ENCODE results near the gene USP24. TPM values are rescaled to one million over a fixed set of nuclear protein-coding genes. Genes with fewer than 3 reads are reported as not detected.

The USP24 gene
- total RNA-seq, 1 donor from 2014 or later: 58.1 TPM

DNA sequence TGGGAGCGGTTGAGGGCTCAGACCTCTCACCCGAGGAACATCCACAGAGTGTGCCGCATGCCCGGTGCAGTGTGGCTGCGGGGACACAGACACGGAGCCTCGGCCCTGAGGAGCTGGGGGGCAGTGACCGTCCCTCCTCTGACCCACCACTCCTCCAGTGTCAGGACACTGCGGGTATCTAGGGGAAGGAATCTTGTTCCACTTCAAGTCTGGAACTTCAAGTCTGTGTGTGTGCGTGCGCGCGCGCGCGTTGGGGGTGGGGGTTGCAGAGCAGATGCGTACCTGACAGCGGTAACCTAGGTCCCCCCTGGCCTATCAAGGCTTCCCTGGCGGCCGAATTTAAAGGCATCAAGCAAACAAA, 158.6 kb downstream of the USP24 start:
- no peak overlapping the region for H3K27ac Mint-ChIP-seq
- peaks cover 1% of the 10 kb centered on the region for H3K27me3 Mint-ChIP-seq (ENCODE audit: low read depth)
- H3K4me3 Mint-ChIP-seq: no peak overlapping the region
- TF ChIP-seq, protein P1, sequence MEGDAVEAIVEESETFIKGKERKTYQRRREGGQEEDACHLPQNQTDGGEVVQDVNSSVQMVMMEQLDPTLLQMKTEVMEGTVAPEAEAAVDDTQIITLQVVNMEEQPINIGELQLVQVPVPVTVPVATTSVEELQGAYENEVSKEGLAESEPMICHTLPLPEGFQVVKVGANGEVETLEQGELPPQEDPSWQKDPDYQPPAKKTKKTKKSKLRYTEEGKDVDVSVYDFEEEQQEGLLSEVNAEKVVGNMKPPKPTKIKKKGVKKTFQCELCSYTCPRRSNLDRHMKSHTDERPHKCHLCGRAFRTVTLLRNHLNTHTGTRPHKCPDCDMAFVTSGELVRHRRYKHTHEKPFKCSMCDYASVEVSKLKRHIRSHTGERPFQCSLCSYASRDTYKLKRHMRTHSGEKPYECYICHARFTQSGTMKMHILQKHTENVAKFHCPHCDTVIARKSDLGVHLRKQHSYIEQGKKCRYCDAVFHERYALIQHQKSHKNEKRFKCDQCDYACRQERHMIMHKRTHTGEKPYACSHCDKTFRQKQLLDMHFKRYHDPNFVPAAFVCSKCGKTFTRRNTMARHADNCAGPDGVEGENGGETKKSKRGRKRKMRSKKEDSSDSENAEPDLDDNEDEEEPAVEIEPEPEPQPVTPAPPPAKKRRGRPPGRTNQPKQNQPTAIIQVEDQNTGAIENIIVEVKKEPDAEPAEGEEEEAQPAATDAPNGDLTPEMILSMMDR (IDR thresholded peaks at IDR 0.05; ENCODE audit: unreplicated experiment): no peak
- H3K4me1 Mint-ChIP-seq: no peaks in the 10 kb centered on the region
- no peaks in the 10 kb centered on the region for H3K36me3 Mint-ChIP-seq
- no peaks in the 10 kb centered on the region for H3K9me3 Mint-ChIP-seq
- no peak for DNase-seq (ENCODE audit: low spot score in 2 of 2, unreplicated experiment in 2 of 2)

DNA sequence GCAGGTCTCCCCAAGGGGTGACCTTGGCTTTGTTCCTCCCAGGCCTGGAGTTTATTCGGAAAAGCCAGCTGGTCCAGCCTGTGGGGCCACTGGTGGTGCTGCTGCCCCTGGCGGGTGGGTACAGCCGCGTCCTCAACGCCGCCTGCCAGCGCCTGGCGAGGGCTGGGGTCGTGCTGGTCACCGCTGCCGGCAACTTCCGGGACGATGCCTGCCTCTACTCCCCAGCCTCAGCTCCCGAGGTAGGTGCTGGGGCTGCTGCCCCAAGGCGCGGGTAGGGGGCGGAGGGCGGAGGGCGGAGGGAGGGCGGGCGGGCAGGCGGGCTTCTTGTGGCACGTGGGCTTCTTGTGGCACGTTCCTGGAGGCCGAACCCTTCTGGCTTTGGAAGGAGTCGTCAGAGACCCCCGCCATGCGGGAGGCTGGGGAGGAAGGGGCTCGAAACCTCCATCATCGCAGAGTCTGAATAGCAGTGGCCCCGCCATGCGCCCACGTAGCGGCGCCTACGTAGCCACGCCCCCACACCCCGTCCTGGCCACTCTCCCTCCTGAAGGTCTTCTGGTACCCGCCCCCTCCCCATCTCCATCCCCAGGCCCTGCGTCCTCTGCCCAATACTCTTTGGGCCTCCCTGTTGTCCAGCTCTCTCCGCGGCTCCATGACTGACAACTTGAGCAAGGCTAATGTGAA, 159.1 kb downstream of the USP24 start:
- H3K4me1 Mint-ChIP-seq: no peaks in the 10 kb centered on the region
- H3K27ac Mint-ChIP-seq: no peak overlapping the region
- no peak overlapping the region for H3K4me3 Mint-ChIP-seq
- DNase-seq (ENCODE audit: low spot score in 2 of 2, unreplicated experiment in 2 of 2): no peak
- TF ChIP-seq, protein P1 (IDR thresholded peaks at IDR 0.05; ENCODE audit: unreplicated experiment): no peak
- H3K27me3 Mint-ChIP-seq (ENCODE audit: low read depth): peaks cover 2% of the 10 kb centered on the region
- H3K36me3 Mint-ChIP-seq: no peaks in the 10 kb centered on the region
- H3K9me3 Mint-ChIP-seq: no peaks in the 10 kb centered on the region

DNA sequence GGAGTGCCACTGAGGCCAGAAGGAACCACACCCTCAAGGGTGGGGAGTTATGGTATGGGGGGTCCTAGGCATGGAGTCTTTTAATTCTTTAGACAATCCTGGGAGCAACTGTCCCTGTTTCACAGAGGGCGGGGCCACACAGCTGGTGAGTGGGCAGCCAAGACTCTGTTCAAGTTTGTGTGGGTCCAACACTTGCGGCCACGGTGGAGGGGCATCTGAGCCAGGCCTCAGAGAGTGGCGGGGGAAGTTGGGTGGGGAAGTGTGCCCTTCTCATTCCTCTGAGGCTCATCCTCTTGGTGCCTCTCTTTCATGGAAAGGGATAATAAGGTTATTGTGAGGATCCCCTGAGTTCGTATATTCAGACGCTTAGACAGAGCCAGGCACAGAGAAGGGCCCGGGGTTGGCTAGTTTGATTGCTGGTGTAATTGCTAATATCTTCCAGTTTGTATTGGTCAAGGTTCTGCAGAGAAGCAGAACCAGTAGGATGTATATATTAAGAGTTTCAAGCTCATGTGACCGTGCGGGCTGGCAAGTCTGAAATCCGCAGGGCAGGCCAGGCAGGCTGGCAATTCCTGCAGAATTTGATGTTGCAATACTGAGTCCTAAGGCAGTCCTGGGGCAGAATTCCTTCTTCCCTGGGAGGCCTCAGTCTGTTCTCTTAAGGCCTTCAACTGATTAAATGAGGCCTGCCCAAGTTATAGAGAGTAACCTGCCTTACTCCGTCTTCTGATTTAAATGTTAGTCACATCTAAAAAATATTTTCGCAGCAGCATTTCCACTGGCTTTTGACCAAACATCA, 159.9 kb downstream of the USP24 start:
- Mint-ChIP-seq H3K9me3 (no peaks in the 10 kb centered on the region), H3K27me3 (ENCODE audit: low read depth) (peaks cover 2% of the 10 kb centered on the region), H3K4me1 (no peaks in the 10 kb centered on the region), H3K36me3 (no peaks in the 10 kb centered on the region), H3K4me3 (no peak overlapping the region), H3K27ac (no peak overlapping the region)
- no peak for DNase-seq (ENCODE audit: low spot score in 2 of 2, unreplicated experiment in 2 of 2)
- TF ChIP-seq, protein P1 (IDR thresholded peaks at IDR 0.05; ENCODE audit: unreplicated experiment): no peak

DNA sequence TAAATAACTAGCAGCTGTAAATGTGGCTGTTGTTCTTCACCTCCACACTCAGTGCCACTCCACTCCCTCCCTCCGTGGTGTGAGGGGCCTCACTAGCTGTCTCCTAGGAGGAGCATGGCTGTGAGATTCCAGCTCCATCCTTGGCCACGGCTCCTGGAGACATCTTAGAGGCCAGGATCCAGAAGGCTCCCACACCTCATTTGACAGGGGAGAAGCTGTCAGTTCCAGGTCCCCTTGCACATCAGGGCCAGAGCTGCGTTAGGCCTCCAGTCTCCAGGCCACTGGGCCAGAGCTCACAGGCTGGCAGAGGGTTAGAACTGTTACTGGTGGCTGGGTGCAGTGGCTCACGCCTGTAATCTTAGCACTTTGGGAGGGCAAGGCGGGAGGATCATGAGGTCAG, 160.8 kb downstream of the USP24 start:
- TF ChIP-seq, protein P1 (IDR thresholded peaks at IDR 0.05; ENCODE audit: unreplicated experiment): no peak
- no peak for DNase-seq (ENCODE audit: low spot score in 2 of 2, unreplicated experiment in 2 of 2)
- Mint-ChIP-seq H3K4me1 (no peaks in the 10 kb centered on the region), H3K27ac (no peak overlapping the region), H3K36me3 (no peaks in the 10 kb centered on the region), H3K27me3 (ENCODE audit: low read depth) (peaks cover 2% of the 10 kb centered on the region), H3K4me3 (no peak overlapping the region), H3K9me3 (no peaks in the 10 kb centered on the region)

DNA sequence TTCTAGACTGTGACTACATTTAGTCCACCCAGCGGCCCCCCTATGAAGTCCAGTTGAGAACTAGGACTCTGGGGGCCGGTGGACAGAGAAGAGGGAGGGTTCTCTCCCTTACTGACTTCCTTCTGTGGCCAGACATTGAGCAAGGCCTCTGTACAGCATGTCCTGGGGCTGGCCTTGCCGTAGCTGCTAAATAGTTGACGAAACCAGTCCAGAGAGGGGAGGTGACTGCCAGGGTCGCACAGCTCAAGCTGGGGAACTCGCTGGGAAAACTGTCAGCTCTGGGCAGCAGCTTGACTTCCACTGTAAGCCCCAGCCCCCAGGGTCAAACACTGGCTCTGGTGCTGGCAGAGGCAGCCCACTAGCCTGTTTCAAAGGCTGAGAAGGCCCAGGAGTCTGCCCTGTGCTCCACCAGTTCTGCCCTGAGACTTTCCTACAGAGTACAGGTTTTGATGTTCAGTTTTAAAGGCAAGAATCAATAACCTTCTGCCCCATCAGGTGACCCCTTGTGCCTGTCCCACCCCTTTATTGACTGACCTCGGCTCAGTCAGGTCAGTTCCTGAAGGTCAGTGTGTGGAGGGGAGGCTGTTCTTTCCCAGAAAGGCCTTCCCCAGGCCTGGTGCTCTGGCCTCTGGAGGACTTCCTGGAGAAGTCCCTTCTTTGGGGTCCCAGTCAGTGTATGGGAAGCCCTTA, 161.8 kb downstream of the USP24 start:
- Mint-ChIP-seq H3K27me3 (ENCODE audit: low read depth) (peaks cover 2% of the 10 kb centered on the region), H3K4me1 (peaks cover 2% of the 10 kb centered on the region), H3K4me3 (no peak overlapping the region), H3K9me3 (no peaks in the 10 kb centered on the region), H3K27ac (no peak overlapping the region), H3K36me3 (no peaks in the 10 kb centered on the region)
- no peak for DNase-seq (ENCODE audit: low spot score in 2 of 2, unreplicated experiment in 2 of 2)
- TF ChIP-seq, protein P1 (IDR thresholded peaks at IDR 0.05; ENCODE audit: unreplicated experiment): no peak

Measured in mesothelial cell of epicardium (in vitro differentiated cells).